K562 (cell line): Measurements from ENCODE around the gene CEND1. TPM values are rescaled to one million over a fixed set of nuclear protein-coding genes. Genes with fewer than 3 reads are reported as not detected.

Experiments
- ATAC-seq: fragments of 200-7000 bp; cut with Tn5 transposase; 3 replicates; pipeline ENCODE4 v1.9.1; 2020; ENCODE audit warnings: moderate library complexity
- BruUV-seq: library from RNA; stranded (reverse); fragments of 400-500 nt; replicated peaks from 2 replicates; lab custom pipeline; 2021; lab: Mats Ljungman, UMichigan
- CTCF ChIA-PET: fragments of 300-600 bp; formaldehyde crosslinking; extraction: SDS; loops from one replicate; lab custom pipeline; 2021; ENCODE audit warnings: low intra/inter-chr PET ratio; lab: Yijun Ruan, JAX
- POLR2A ChIA-PET: fragments of 300-600, 350-650 bp; sonication (Branson Sonifier 250); formaldehyde crosslinking; extraction: SDS; loops from one replicate; lab custom pipeline; 2021; ENCODE audit warnings: antibody characterized with exemption, inconsistent platforms; lab: Yijun Ruan, JAX
- DNase-seq, 4 experiments: peaks; one replicate each; pipeline versions ENCODE4 v3.0.0 to v3.0.0-alpha.2; 2011 to 2018; ENCODE audit warnings: low spot score in 3 of 4, mixed read lengths in 3 of 4; ENCODE audit errors: extremely low read depth in 1 of 4
- FAIRE-seq: peaks from 2 replicates; lab custom pipeline; 2011; peaks lifted over from hg19 to GRCh38; lab: Jason Lieb, UNC
- H2AFZ ChIP-seq: 2 replicates; pipeline ENCODE4 v1.6.0; 2011; ENCODE audit warnings: low read depth, low read length, control low read depth, inconsistent platforms
- H3K27ac ChIP-seq: fragments of 200-600 bp; 3 replicates; pipeline ENCODE4 v1.8.0; 2011; ENCODE audit warnings: low read depth, mild to moderate bottlenecking, control low read depth, inconsistent platforms, low read length, moderate library complexity, mixed read lengths; ENCODE audit errors: extremely low read depth
- H3K27me3 ChIP-seq, 2 experiments: fragments of 300-600 bp in 1 of 2; 2 replicates in 1 of 2; 3 replicates in 1 of 2; pipeline versions ENCODE4 v1.6.0 to v1.8.0; 2011; ENCODE audit warnings: inconsistent platforms in 2 of 2, low read length in 2 of 2, mild to moderate bottlenecking in 1 of 2, mixed read lengths in 1 of 2, moderate library complexity in 1 of 2; ENCODE audit not compliant: control insufficient read depth in 2 of 2, insufficient read depth in 2 of 2
- H3K36me3 ChIP-seq: fragments of 300-600 bp; 3 replicates; pipeline ENCODE4 v1.8.0; 2011; ENCODE audit warnings: mild to moderate bottlenecking, low read length, inconsistent platforms; ENCODE audit not compliant: control insufficient read depth, insufficient read depth
- H3K4me1 ChIP-seq, 2 experiments: fragments of 200-600 bp in 1 of 2; replicated peaks in 1 of 2; 2 replicates in 1 of 2; 3 replicates in 1 of 2; pipeline versions ENCODE4 v1.5.1 to v1.8.0; 2011; ENCODE audit warnings: inconsistent platforms in 2 of 2, low read length in 2 of 2, mild to moderate bottlenecking in 1 of 2, mixed read lengths in 1 of 2, moderate library complexity in 1 of 2; ENCODE audit not compliant: control insufficient read depth in 2 of 2, insufficient read depth in 2 of 2
- H3K4me2 ChIP-seq: 2 replicates; pipeline ENCODE4 v1.6.1; 2011; ENCODE audit warnings: low read length, control low read depth, inconsistent platforms, mixed read lengths; ENCODE audit not compliant: insufficient read depth
- H3K4me3 ChIP-seq: fragments of 200-600 bp; sonication (generic), shearing (Covaris generic); 2 replicates; pipeline ENCODE4 v1.5.1; 2016; ENCODE audit warnings: control low read depth, inconsistent platforms
- H3K79me2 ChIP-seq: fragments of 200-600 bp; 3 replicates; pipeline ENCODE4 v1.8.0; 2011; ENCODE audit warnings: low read length, inconsistent platforms; ENCODE audit not compliant: control insufficient read depth, insufficient read depth
- H3K9ac ChIP-seq, 2 experiments: 2 replicates each; pipeline versions ENCODE4 v1.6.0 to v1.6.1; 2011; ENCODE audit warnings: low read depth in 2 of 2, low read length in 2 of 2, control low read depth in 1 of 2, inconsistent platforms in 1 of 2, mild to moderate bottlenecking in 1 of 2, mixed read lengths in 1 of 2; ENCODE audit not compliant: insufficient read depth in 1 of 2
- H3K9me1 ChIP-seq: one replicate; pipeline ENCODE4 v1.6.0; 2011; ENCODE audit warnings: inconsistent platforms, mild to moderate bottlenecking, low read length, moderate library complexity; ENCODE audit not compliant: control insufficient read depth, insufficient read depth
- H3K9me3 ChIP-seq: replicated peaks from 2 replicates; pipeline ENCODE4 v1.5.1; 2011; ENCODE audit warnings: low read depth, low read length, inconsistent platforms; ENCODE audit not compliant: control insufficient read depth, insufficient read depth
- H4K20me1 ChIP-seq: replicated peaks from 2 replicates; pipeline ENCODE4 v1.6.1; 2011; ENCODE audit warnings: low read length, inconsistent platforms, mixed read lengths; ENCODE audit not compliant: control insufficient read depth, insufficient read depth
- ID3 ChIP-seq, 2 experiments: fragments of 250-450 bp in 1 of 2; fragments of 450-650 bp in 1 of 2; sonication (Bioruptor Pico) in 1 of 2; IDR thresholded peaks; 2 replicates each; pipeline versions ENCODE4 v1.6.1 to v1.8.0; 2016 to 2021; ENCODE audit warnings: mild to moderate bottlenecking in 2 of 2, moderate library complexity in 2 of 2, missing compliant biosample characterization in 1 of 2, missing genetic modification characterization in 1 of 2
- MYNN ChIP-seq, 2 experiments: sonication (generic); formaldehyde crosslinking in 1 of 2; IDR thresholded peaks; 2 replicates each; pipeline versions ENCODE4 v1.5.0 to v1.6.1; 2016 to 2020; ENCODE audit warnings: antibody characterized with exemption in 1 of 2, missing genetic modification reagents in 1 of 2
- REST ChIP-seq, 2 experiments: fragments of 450-650 bp; formaldehyde crosslinking in 1 of 2; IDR thresholded peaks; 2 replicates each; pipeline versions ENCODE4 v1.4.0 to v1.6.1; 2014 to 2020; ENCODE audit warnings: mild to moderate bottlenecking in 2 of 2, borderline replicate concordance in 1 of 2, low read depth in 1 of 2
- WGBS: fragments of 100-300 bp; shearing (Covaris generic); methylation state at CpG from one replicate; pipeline ENCODE4 v1.1.6; 2016; ENCODE audit warnings: low coverage, mixed read lengths; ENCODE audit not compliant: insufficient coverage; ENCODE audit errors: missing lambda C conversion rate; 5-methylcytosine and 5-hydroxymethylcytosine counted together
- in situ Hi-C: fragments of 300-500 bp; cut with MboI; formaldehyde crosslinking; loops from 4 replicates; pipeline ENCODE4 v1.15.0; 2018; ENCODE audit warnings: inconsistent platforms, mixed read lengths
- intact Hi-C: fragments of 100-400 bp; cut with micrococcal nuclease; formaldehyde crosslinking; loops from 2 replicates; pipeline ENCODE4 v1.14.2; 2022
- polyA plus RNA-seq, 8 experiments: library from polyadenylated mRNA; depleted of rRNA in 4 of 8; stranded (reverse) in 5 of 8; unstranded in 3 of 8; fragments of >200 nt; fragmentation: Nextera tagmentation in 2 of 8; fragmentation: Illumina TruSeq in 1 of 8; extraction: Ambion mirVana in 2 of 8; extraction: Trizol in 1 of 8; gene quantifications; 2 replicates each; pipeline versions ENCODE4 v1.2.1 to v1.2.3, GENCODE V29; 2011 to 2014; ENCODE audit warnings: inconsistent platforms in 1 of 8, missing spikeins in 1 of 8
- total RNA-seq, 7 experiments: library from RNA; depleted of rRNA in 6 of 7; stranded (reverse); fragments of >200 nt in 6 of 7; fragmentation: Illumina TruSeq in 2 of 7; extraction: Trizol in 2 of 7; gene quantifications; 2 replicates each; pipeline versions ENCODE4 v1.2.1 to v1.2.3, GENCODE V29; 2011 to 2021; ENCODE audit warnings: low replicate concordance in 1 of 7

Gene CEND1
- total and polyA plus RNA-seq, 9 of the 15 experiments (the other 6 are each of a cell fraction or from before 2014, with no cell fraction given), result 0.13 to 0.18 (median 0.16) TPM; not detected in 6

GRCh38 chr11:760236-760635 lies 29.7 kb downstream of the CEND1 start (continued):
- no peak for TF ChIP-seq REST (IDR thresholded peaks at IDR 0.05; ENCODE audit: borderline replicate concordance)
- no peak for TF ChIP-seq REST (CRISPR knock-in tag; IDR thresholded peaks at IDR 0.05; ENCODE audit: low read depth)

- ChIA-PET POLR2A (interaction anchor here (0.6 to 7.4 kb wide), 7 partner anchors 11 to 84 kb away, joined by 3 to 88 read pairs (median 5); partner anchors contain the start of gene RPLP2), CTCF (no interaction called here)
- H3K36me3 ChIP-seq, result peaks cover 53% of the 10 kb centered on the region
- H3K4me3 ChIP-seq, result peak overlapping the region; percentile 100
- DNase-seq (no peak), FAIRE-seq (no peak), ATAC-seq (no peak)
- H3K9me3 ChIP-seq, result no peaks in the 10 kb centered on the region
- H3K4me1 ChIP-seq, result peaks cover 27 to 52% of the 10 kb centered on the region in 2 experiments
- BruUV-seq, result no TSS peak
- peaks cover 73% of the 10 kb centered on the region for H3K79me2 ChIP-seq
- no peak for TF ChIP-seq ID3 (CRISPR knock-in tag; IDR thresholded peaks at IDR 0.05)
- peak; percentile 30; the same call in 1 of the 2 replicates for TF ChIP-seq ID3 (tag; IDR thresholded peaks at IDR 0.05)
- TF ChIP-seq MYNN (IDR thresholded peaks at IDR 0.05), result no peak
- TF ChIP-seq MYNN (CRISPR knock-in tag; IDR thresholded peaks at IDR 0.05), result no peak
- WGBS, result 46% methylated on average over 2 of the region's 2 CpGs
- intact Hi-C loops, result no loop called here
- no peaks in the 10 kb centered on the region for H3K9me1 ChIP-seq
- H3K27me3 ChIP-seq, result no peaks in the 10 kb centered on the region
- no peak overlapping the region for H2AFZ ChIP-seq
- H3K27ac ChIP-seq, result peak overlapping the region; percentile 99
- H3K9ac ChIP-seq, result peak overlapping the region; percentile 88 to 100
- H3K4me2 ChIP-seq, result peak overlapping the region; percentile 94
- in situ Hi-C loops, result no loop called here
- H4K20me1 ChIP-seq, result peaks cover 24% of the 10 kb centered on the region
Measured at GRCh38 chr11:749731-750130, 40.2 kb downstream of the CEND1 start.
